RWPE1 (cell line): ENCODE data around the gene SFTPA1.
"Not testable (repeated sequence)": the region's sequence is repeated elsewhere in the genome, so short reads cannot be mapped to it uniquely, and the experiment has no call there.

Experiments
- CTCF ChIA-PET: fragments of 350-600 bp; sonication (Branson Sonifier 250); formaldehyde crosslinking; extraction: SDS; loops from one replicate; lab custom pipeline; 2021; lab: Yijun Ruan, JAX
- POLR2A ChIA-PET: fragments of 400-600 bp; formaldehyde crosslinking; extraction: SDS; loops from one replicate; lab custom pipeline; 2020; ENCODE audit warnings: antibody characterized with exemption; ENCODE audit not compliant: low non-redundant PET; lab: Yijun Ruan, JAX
- DNase-seq: peaks from one replicate; pipeline ENCODE4 v3.0.0; 2012; ENCODE audit warnings: low spot score
- H3K27ac ChIP-seq: fragments of 450-650 bp; 2 replicates; pipeline ENCODE4 v1.5.1; 2017
- CTCF ChIP-seq: fragments of 450-650 bp; conservative IDR thresholded peaks from 2 replicates; pipeline ENCODE4 v1.5.1; 2017; ENCODE audit warnings: low read depth, mild to moderate bottlenecking

The SFTPA1 gene

GRCh38 chr10:79593377-79593776, 17.4 kb upstream of the SFTPA1 start:
- ChIA-PET POLR2A (no interaction called here), CTCF (no interaction called here)
- TF ChIP-seq CTCF: no peak
- H3K27ac ChIP-seq: no peak overlapping the region
- DNase-seq: no peak

GRCh38 chr10:79594565-79594964, 16.2 kb upstream of the SFTPA1 start:
- H3K27ac ChIP-seq, POLR2A ChIA-PET, DNase-seq: not testable (repeated sequence)
- CTCF ChIA-PET: interaction anchor here (0.6 to 1.1 kb wide), 2 partner anchors 10 to 72 kb away, joined by 3 to 4 read pairs; no protein-coding TSS in a partner anchor

GRCh38 chr10:79595510-79595909, 15.2 kb upstream of the SFTPA1 start:
- no peak for DNase-seq
- CTCF ChIA-PET: interaction anchor here (1.1 kb wide), 1 partner anchor 11 kb away, joined by 3 read pairs; no protein-coding TSS in a partner anchor
- no peak for TF ChIP-seq CTCF
- no peak overlapping the region for H3K27ac ChIP-seq
- POLR2A ChIA-PET: no interaction called here

GRCh38 chr10:79599644-79600043, 11.1 kb upstream of the SFTPA1 start:
- H3K27ac ChIP-seq, POLR2A ChIA-PET, DNase-seq: not testable (repeated sequence)
- CTCF ChIA-PET: interaction anchor here (0.7 kb wide), 3 partner anchors 63 to 1070 kb away, joined by 3 to 4 read pairs (median 3); no protein-coding TSS in a partner anchor

- no peak for DNase-seq
- TF ChIP-seq CTCF: no peak
- POLR2A ChIA-PET: no interaction called here
- CTCF ChIA-PET: interaction anchor here (0.7 kb wide), 1 partner anchor 13 kb away, joined by 5 read pairs; no protein-coding TSS in a partner anchor
- no peak overlapping the region for H3K27ac ChIP-seq
These were observed 8.8 kb upstream of the SFTPA1 start for GRCh38 chr10:79601939-79602338.

- TF ChIP-seq CTCF: no peak
- no peak overlapping the region for H3K27ac ChIP-seq
- DNase-seq: no peak
- ChIA-PET POLR2A (no interaction called here), CTCF (interaction anchor here (1.1 kb wide), 1 partner anchor 16 kb away, joined by 3 read pairs; no protein-coding TSS in a partner anchor)
These were observed 7.8 kb upstream of the SFTPA1 start for GRCh38 chr10:79602953-79603352.

- no peak for DNase-seq
- ChIA-PET POLR2A (no interaction called here), CTCF (no interaction called here)
- TF ChIP-seq CTCF: no peak
- H3K27ac ChIP-seq: no peak overlapping the region
These were observed 6.4 kb upstream of the SFTPA1 start for GRCh38 chr10:79604294-79604693.
